ENCODE data around the gene PDGFRA. TPM values are rescaled to one million over a fixed set of nuclear protein-coding genes. Genes with fewer than 3 reads are reported as not detected.

PDGFRA gene
- total and polyA plus RNA-seq, 10 of the 15 experiments (the other 5 are each of a cell fraction or from before 2014, with no cell fraction given): 0.01 to 0.28 (median 0.06) TPM; not detected in 5

DNA sequence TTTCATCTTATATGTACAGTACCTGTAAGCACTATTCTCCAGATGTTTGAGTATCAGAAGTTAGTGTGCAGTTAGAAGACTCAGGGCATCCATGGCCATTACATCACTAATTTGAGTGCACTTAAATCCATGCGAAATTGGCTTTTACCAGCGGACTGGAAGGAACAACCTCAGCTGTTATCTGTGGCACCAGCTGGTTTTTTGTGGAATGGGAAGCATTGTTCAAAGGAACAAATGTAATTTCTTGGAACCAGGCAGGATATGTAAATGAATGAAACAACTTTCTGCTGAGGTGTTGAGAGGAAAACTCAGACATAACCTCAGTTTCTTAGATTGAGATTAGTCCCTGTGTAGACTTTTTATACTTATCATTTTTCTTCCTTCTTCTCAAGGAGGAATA lies 60.2 kb downstream of the PDGFRA start:
- no peak for ATAC-seq
- H3K79me2 ChIP-seq (ENCODE audit: control insufficient read depth, insufficient read depth, low read length): no peaks in the 10 kb centered on the region
- ChIA-PET POLR2A (no interaction called here), RAD21 (ENCODE audit: unreplicated experiment) (no interaction called here), SMC1A (ENCODE audit: uncharacterized antibody, unreplicated experiment) (no interaction called here), CTCF (no interaction called here)
- H3K4me1 ChIP-seq (ENCODE audit: control insufficient read depth, insufficient read depth, low read length): no peaks in the 10 kb centered on the region
- H3K9ac ChIP-seq (ENCODE audit: control insufficient read depth, insufficient read depth, low read length): no peak overlapping the region
- no peak overlapping the region for H2AFZ ChIP-seq (ENCODE audit: control insufficient read depth, low read depth, low read length)
- in situ Hi-C loops (cut with MboI): no loop called here
- no peaks in the 10 kb centered on the region for H4K20me1 ChIP-seq (ENCODE audit: control insufficient read depth, insufficient read depth)
- BruUV-seq (replicated peaks): no TSS peak
- no peak for DNase-seq (ENCODE audit: low read depth, low spot score)
- no peaks in the 10 kb centered on the region for H3K27me3 ChIP-seq (replicated peaks in 1 of 2; ENCODE audit: control insufficient read depth in 2 of 2, insufficient read depth in 2 of 2, low read length in 1 of 2)
- H3K4me3 ChIP-seq: no peak overlapping the region
- WGBS (ENCODE audit: insufficient coverage, insufficient replicate concordance, low lambda C conversion rate, missing lambda C conversion rate): 34% methylated on average over 2 of the region's 2 CpGs
- no peak overlapping the region for H3K27ac ChIP-seq (ENCODE audit: control insufficient read depth, insufficient read depth)
- intact Hi-C loops (cut with micrococcal nuclease; ENCODE audit: unreplicated experiment): no loop called here
- no peaks in the 10 kb centered on the region for H3K36me3 ChIP-seq (ENCODE audit: control insufficient read depth in 2 of 2, insufficient read depth in 2 of 2, low read length in 1 of 2)
- TF ChIP-seq BCL11A (IDR thresholded peaks at IDR 0.05; ENCODE audit: low read depth, low read length): no peak
- no peak for TF ChIP-seq MEF2A (IDR thresholded peaks at IDR 0.05; ENCODE audit: insufficient read depth, low read depth, low read length)
- no peak for TF ChIP-seq LARP7 (IDR thresholded peaks at IDR 0.05)
- TF ChIP-seq, protein P1, sequence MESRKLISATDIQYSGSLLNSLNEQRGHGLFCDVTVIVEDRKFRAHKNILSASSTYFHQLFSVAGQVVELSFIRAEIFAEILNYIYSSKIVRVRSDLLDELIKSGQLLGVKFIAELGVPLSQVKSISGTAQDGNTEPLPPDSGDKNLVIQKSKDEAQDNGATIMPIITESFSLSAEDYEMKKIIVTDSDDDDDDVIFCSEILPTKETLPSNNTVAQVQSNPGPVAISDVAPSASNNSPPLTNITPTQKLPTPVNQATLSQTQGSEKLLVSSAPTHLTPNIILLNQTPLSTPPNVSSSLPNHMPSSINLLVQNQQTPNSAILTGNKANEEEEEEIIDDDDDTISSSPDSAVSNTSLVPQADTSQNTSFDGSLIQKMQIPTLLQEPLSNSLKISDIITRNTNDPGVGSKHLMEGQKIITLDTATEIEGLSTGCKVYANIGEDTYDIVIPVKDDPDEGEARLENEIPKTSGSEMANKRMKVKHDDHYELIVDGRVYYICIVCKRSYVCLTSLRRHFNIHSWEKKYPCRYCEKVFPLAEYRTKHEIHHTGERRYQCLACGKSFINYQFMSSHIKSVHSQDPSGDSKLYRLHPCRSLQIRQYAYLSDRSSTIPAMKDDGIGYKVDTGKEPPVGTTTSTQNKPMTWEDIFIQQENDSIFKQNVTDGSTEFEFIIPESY (IDR thresholded peaks at IDR 0.05): no peak
- no peak for TF ChIP-seq TCF12 (IDR thresholded peaks at IDR 0.05; ENCODE audit: low read depth, low read length)
- no peak for FAIRE-seq
- no peak overlapping the region for H3K4me2 ChIP-seq (ENCODE audit: control insufficient read depth, insufficient read depth)
- H3K9me3 ChIP-seq (replicated peaks; ENCODE audit: control insufficient read depth, insufficient read depth, low read length): no peaks in the 10 kb centered on the region; the same call in 2 of the 3 replicates

DNA sequence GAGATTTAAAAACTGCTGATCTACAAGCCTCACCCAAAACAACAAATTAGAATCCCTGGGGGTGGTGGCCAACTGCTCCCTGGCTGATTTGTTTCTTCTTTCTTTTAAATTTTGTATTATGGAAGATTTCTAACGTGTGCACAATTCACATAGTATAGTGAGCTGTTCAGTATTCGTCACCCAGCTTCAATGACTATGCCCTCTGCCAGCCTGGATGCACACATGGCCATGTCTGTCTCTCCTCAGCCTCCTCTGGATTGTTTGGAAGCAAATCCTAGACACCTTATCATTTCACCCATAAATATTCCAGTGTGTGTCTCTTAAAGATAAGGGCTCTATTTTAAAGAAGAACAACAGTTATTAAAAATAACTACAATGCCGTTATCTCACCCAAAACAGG lies 61.9 kb downstream of the PDGFRA start:
- H3K27me3 ChIP-seq (replicated peaks in 1 of 2; ENCODE audit: control insufficient read depth in 2 of 2, insufficient read depth in 2 of 2, low read length in 1 of 2): no peaks in the 10 kb centered on the region
- no peak for ATAC-seq
- H2AFZ ChIP-seq (ENCODE audit: control insufficient read depth, low read depth, low read length): no peak overlapping the region
- RAD21 ChIA-PET (ENCODE audit: unreplicated experiment): no interaction called here
- WGBS (ENCODE audit: insufficient coverage, insufficient replicate concordance, low lambda C conversion rate, missing lambda C conversion rate): 8% methylated on average over 3 of the region's 3 CpGs
- intact Hi-C loops (cut with micrococcal nuclease; ENCODE audit: unreplicated experiment): no loop called here
- no peaks in the 10 kb centered on the region for H3K36me3 ChIP-seq (ENCODE audit: control insufficient read depth in 2 of 2, insufficient read depth in 2 of 2, low read length in 1 of 2)
- H3K79me2 ChIP-seq (ENCODE audit: control insufficient read depth, insufficient read depth, low read length): no peaks in the 10 kb centered on the region
- SMC1A ChIA-PET (ENCODE audit: uncharacterized antibody, unreplicated experiment): no interaction called here
- in situ Hi-C loops (cut with MboI): no loop called here
- CTCF ChIA-PET: interaction anchor here (0.6 kb wide), 1 partner anchor 14 kb away, joined by 3 read pairs; no protein-coding TSS in a partner anchor
- H4K20me1 ChIP-seq (ENCODE audit: control insufficient read depth, insufficient read depth): no peaks in the 10 kb centered on the region
- POLR2A ChIA-PET: no interaction called here
- DNase-seq (ENCODE audit: low read depth, low spot score): no peak
- no peak overlapping the region for H3K4me2 ChIP-seq (ENCODE audit: control insufficient read depth, insufficient read depth)
- no peaks in the 10 kb centered on the region for H3K4me1 ChIP-seq (ENCODE audit: control insufficient read depth, insufficient read depth, low read length)
- no peak overlapping the region for H3K9ac ChIP-seq (ENCODE audit: control insufficient read depth, insufficient read depth, low read length)
- H3K9me3 ChIP-seq (replicated peaks; ENCODE audit: control insufficient read depth, insufficient read depth, low read length): no peaks in the 10 kb centered on the region; the same call in 2 of the 3 replicates
- FAIRE-seq: no peak
- no peak for TF ChIP-seq NFXL1 (IDR thresholded peaks at IDR 0.05; ENCODE audit: borderline replicate concordance)
- no peak for TF ChIP-seq CREB1 (IDR thresholded peaks at IDR 0.05; ENCODE audit: low read depth)
- TF ChIP-seq YBX1 (IDR thresholded peaks at IDR 0.05): no peak
- H3K4me3 ChIP-seq: no peak overlapping the region
- H3K27ac ChIP-seq (ENCODE audit: control insufficient read depth, insufficient read depth): no peak overlapping the region
- BruUV-seq (replicated peaks): no TSS peak
